ENCODE data around the gene ANTXR2. TPM values are rescaled to one million over a fixed set of nuclear protein-coding genes. Genes with fewer than 3 reads are reported as not detected.
A peak's percentile ranks its signal among the peaks of the same experiment; 100 is the strongest.

Gene ANTXR2
- polyA plus RNA-seq, 1 of the 3 experiments (the other 2 are of a cell fraction), result 48.8 TPM

- peak; percentile 27; the same call in 1 of the 2 replicates for TF ChIP-seq GABPA (IDR thresholded peaks at IDR 0.05; ENCODE audit: low read depth)
- TF ChIP-seq FOSL2 (IDR thresholded peaks at IDR 0.05; ENCODE audit: borderline replicate concordance, low read depth), result peak; percentile 94
- no peak for TF ChIP-seq GATA2 (CRISPR knock-in tag; IDR thresholded peaks at IDR 0.05)
- TF ChIP-seq RFX5 (IDR thresholded peaks at IDR 0.05; ENCODE audit: low read length), result no peak
- TF ChIP-seq SIN3A (IDR thresholded peaks at IDR 0.05; ENCODE audit: borderline replicate concordance, low read depth, low read length), result no peak
- no peak; the same call in 1 of the 2 replicates for TF ChIP-seq POLR2AphosphoS5 (IDR thresholded peaks at IDR 0.05; ENCODE audit: low read depth, low read length)
- no peak for TF ChIP-seq NFIC (IDR thresholded peaks at IDR 0.05; ENCODE audit: borderline replicate concordance)
- no peak for TF ChIP-seq CHD2 (IDR thresholded peaks at IDR 0.05; ENCODE audit: low read length, partially characterized antibody)
- TF ChIP-seq TAF1 (IDR thresholded peaks at IDR 0.05; ENCODE audit: borderline replicate concordance, low read depth, low read length), result no peak
- no peak for TF ChIP-seq TEAD4 (IDR thresholded peaks at IDR 0.05; ENCODE audit: borderline replicate concordance, insufficient read depth)
- TF ChIP-seq MAX (IDR thresholded peaks at IDR 0.05; ENCODE audit: low read depth), result 0 out of 2 replicates have a peak, but pooled peaks have one; percentile 30
- TF ChIP-seq FOXM1 (IDR thresholded peaks at IDR 0.05; ENCODE audit: low read depth), result no peak
- no peak for TF ChIP-seq REST (IDR thresholded peaks at IDR 0.05; ENCODE audit: low read depth, low read length)
- TF ChIP-seq TCF12 (IDR thresholded peaks at IDR 0.05), result peak; percentile 73
Observed at GRCh38 chr4:80077639-80078038, 4.6 kb upstream of the ANTXR2 start (continued).

GRCh38 chr4:80076681-80077080 lies 3.7 kb upstream of the ANTXR2 start:
- DNase-seq, result no peak
- Histone ChIP-seq H3K79me2 (ENCODE audit: insufficient read depth) (peaks cover 29% of the 10 kb centered on the region), H2AFZ (ENCODE audit: low read depth) (peak overlapping the region; percentile 12; the same call in 1 of the 2 replicates), H3K36me3 (replicated peaks in 1 of 2; ENCODE audit: control insufficient read depth in 1 of 2, insufficient read depth in 2 of 2, low read length in 1 of 2) (no peaks in the 10 kb centered on the region), H3K4me3 (ENCODE audit: low read depth in 2 of 2, low read length in 1 of 2) (no peak overlapping the region), H3F3A (replicated peaks; ENCODE audit: insufficient read depth) (peaks cover 18% of the 10 kb centered on the region), H3K4me1 (ENCODE audit: control insufficient read depth in 1 of 2, insufficient read depth in 2 of 2, low read depth in 1 of 2, low read length in 1 of 2) (peaks cover 10 to 16% of the 10 kb centered on the region in 2 experiments; a peak in 3 of 4 replicates), H3K27me3 (ENCODE audit: insufficient read depth) (no peaks in the 10 kb centered on the region), H4K20me1 (ENCODE audit: insufficient read depth) (no peaks in the 10 kb centered on the region), H3K9me2 (no peaks in the 10 kb centered on the region), H3K9me3 (no peaks in the 10 kb centered on the region), H3K4me2 (no peak overlapping the region), H3K27ac (ENCODE audit: low read depth in 2 of 2, low read length in 1 of 2) (no peak overlapping the region), H3K9ac (no peak overlapping the region)
- TF ChIP-seq RAD21 (IDR thresholded peaks at IDR 0.05; ENCODE audit: low read length) (no peak), ELF1 (IDR thresholded peaks at IDR 0.05) (no peak), IRF3 (IDR thresholded peaks at IDR 0.05; ENCODE audit: low read depth, low read length) (no peak), ZBTB33 (IDR thresholded peaks at IDR 0.05; ENCODE audit: borderline replicate concordance, low read depth) (no peak), SMC3 (IDR thresholded peaks at IDR 0.05; ENCODE audit: low read depth, low read length) (no peak), USF2 (IDR thresholded peaks at IDR 0.05; ENCODE audit: borderline replicate concordance, low read depth, low read length) (no peak), TAF1 (IDR thresholded peaks at IDR 0.05; ENCODE audit: borderline replicate concordance, low read depth, low read length) (no peak), YY1 (IDR thresholded peaks at IDR 0.05; ENCODE audit: low read depth) (no peak)
- POLR2A ChIA-PET, result no interaction called here
- CTCF ChIA-PET, result no interaction called here
